ENCODE measurements around the gene LRP2. TPM values are rescaled to one million over a fixed set of nuclear protein-coding genes. Genes with fewer than 3 reads are reported as not detected.

LRP2 gene
- total RNA-seq, 4 donors from 2014 or later, result 154 to 310 (median 184) TPM

- H3K27me3 ChIP-seq, result no peaks in the 10 kb centered on the region
- no peak for DNase-seq
- no peaks in the 10 kb centered on the region for H3K9me3 ChIP-seq
- 74 to 76% methylated on average over 7 of the region's 7 CpGs for WGBS, 2 donors
- no peaks in the 10 kb centered on the region for H3K36me3 ChIP-seq
- H3K4me3 ChIP-seq (replicated peaks in 1 of 3), result no peak overlapping the region
- no peak overlapping the region for H3K27ac ChIP-seq
- peaks cover 0 to 5% of the 10 kb centered on the region in 2 donors for H3K4me1 ChIP-seq
- TF ChIP-seq POLR2A (IDR thresholded peaks at IDR 0.05) (no peak), CTCF (IDR thresholded peaks at IDR 0.05) (no peak)
- intact Hi-C loops (cut with DNase I), result no loop called here
Measured at GRCh38 chr2:169393068-169393590, 30.8 kb upstream of the LRP2 start.

GRCh38 chr2:169391236-169391635 lies 28.9 kb upstream of the LRP2 start:
- Histone ChIP-seq H3K27ac (no peak overlapping the region), H3K36me3 (no peaks in the 10 kb centered on the region), H3K4me3 (replicated peaks in 1 of 3) (no peak overlapping the region), H3K9me3 (no peaks in the 10 kb centered on the region), H3K27me3 (no peaks in the 10 kb centered on the region), H3K4me1 (peaks cover 0 to 12% of the 10 kb centered on the region in 2 donors)
- no peak for DNase-seq
- WGBS, 2 donors, result 48 to 52% methylated on average over 1 of the region's 1 CpG
- intact Hi-C loops (cut with DNase I), result no loop called here
- TF ChIP-seq POLR2A (IDR thresholded peaks at IDR 0.05) (no peak), CTCF (IDR thresholded peaks at IDR 0.05) (no peak)

GRCh38 chr2:169388161-169388560 lies 25.8 kb upstream of the LRP2 start:
- DNase-seq, result no peak
- H3K4me1 ChIP-seq, result peaks cover 0 to 12% of the 10 kb centered on the region in 2 donors
- no peaks in the 10 kb centered on the region for H3K27me3 ChIP-seq
- H3K36me3 ChIP-seq, result no peaks in the 10 kb centered on the region
- no peak for TF ChIP-seq POLR2A (IDR thresholded peaks at IDR 0.05)
- TF ChIP-seq CTCF (IDR thresholded peaks at IDR 0.05), result no peak
- H3K9me3 ChIP-seq, result no peaks in the 10 kb centered on the region
- no peak overlapping the region for H3K27ac ChIP-seq
- intact Hi-C loops (cut with DNase I), result no loop called here
- no peak overlapping the region for H3K4me3 ChIP-seq (replicated peaks in 1 of 3)
- 51 to 61% methylated on average over 3 of the region's 3 CpGs for WGBS, 2 donors

- Histone ChIP-seq H3K36me3 (no peaks in the 10 kb centered on the region), H3K4me1 (peaks cover 0 to 12% of the 10 kb centered on the region in 2 donors), H3K9me3 (no peaks in the 10 kb centered on the region), H3K27ac (peak overlapping the region in 1 of 3 donors; percentile 33), H3K4me3 (replicated peaks in 1 of 3) (no peak overlapping the region), H3K27me3 (no peaks in the 10 kb centered on the region)
- peak in 1 of 2 donors; percentile 16 for DNase-seq
- intact Hi-C loops (cut with DNase I), result no loop called here
- TF ChIP-seq POLR2A (IDR thresholded peaks at IDR 0.05) (no peak), CTCF (IDR thresholded peaks at IDR 0.05) (no peak)
- WGBS, 2 donors, result 25 to 40% methylated on average over 2 of the region's 2 CpGs
Measured at GRCh38 chr2:169386722-169387121, 24.4 kb upstream of the LRP2 start.

- 95 to 96% methylated on average over 6 of the region's 6 CpGs for whole genome bisulfite sequencing, 2 donors
- no peaks in the 10 kb centered on the region for H3K36me3 ChIP-seq
Measured at GRCh38 chr2:169384816-169385215, 22.5 kb upstream of the LRP2 start.

More at GRCh38 chr2:169384816-169385215, 22.5 kb upstream of the LRP2 start:
- no peak for DNase-seq
- H3K27ac ChIP-seq, result no peak overlapping the region
- peaks cover 0 to 7% of the 10 kb centered on the region in 2 donors for H3K4me1 ChIP-seq
- no peaks in the 10 kb centered on the region for H3K27me3 ChIP-seq
- no peak for TF ChIP-seq POLR2A (IDR thresholded peaks at IDR 0.05)
- no peak overlapping the region for H3K4me3 ChIP-seq (replicated peaks in 1 of 3)
- H3K9me3 ChIP-seq, result no peaks in the 10 kb centered on the region
- intact Hi-C loops (cut with DNase I), result no loop called here

Measured in thyroid gland (tissue), 4 donors.